GM12872 (cell line): ENCODE results near the gene NOL11.

Experiments used
- CTCF ChIP-seq: IDR thresholded peaks from 3 replicates; pipeline ENCODE4 v1.5.1; 2011; ENCODE audit warnings: low read depth, mild to moderate bottlenecking, low read length, moderate library complexity; ENCODE audit not compliant: insufficient read depth

NOL11 gene

GRCh38 chr17:67725807-67726206 lies 8.1 kb downstream of the NOL11 start:
- TF ChIP-seq CTCF, result no peak

- TF ChIP-seq CTCF, result no peak
Observed at GRCh38 chr17:67729903-67730302, 12.2 kb downstream of the NOL11 start.

- no peak for TF ChIP-seq CTCF
Observed at GRCh38 chr17:67730731-67731130, 13.0 kb downstream of the NOL11 start.

GRCh38 chr17:67733449-67733848 lies 15.7 kb downstream of the NOL11 start:
- no peak for TF ChIP-seq CTCF

GRCh38 chr17:67737145-67737544 lies 19.4 kb downstream of the NOL11 start:
- no peak for TF ChIP-seq CTCF

GRCh38 chr17:67742025-67742424 lies 24.3 kb downstream of the NOL11 start:
- TF ChIP-seq CTCF, result no peak

- TF ChIP-seq CTCF, result no peak
Observed at GRCh38 chr17:67746704-67747571, 29.2 kb downstream of the NOL11 start.
